GM18508 (cell line): ENCODE results near the gene ZNF536.

Experiments
- ATAC-seq: cut with Tn5 transposase; IDR thresholded peaks from one replicate; pipeline ENCODE4 v1.9.1; 2021; ENCODE audit warnings: moderate number of reproducible peaks; ENCODE audit not compliant: insufficient read depth, unreplicated experiment

The ZNF536 gene

DNA sequence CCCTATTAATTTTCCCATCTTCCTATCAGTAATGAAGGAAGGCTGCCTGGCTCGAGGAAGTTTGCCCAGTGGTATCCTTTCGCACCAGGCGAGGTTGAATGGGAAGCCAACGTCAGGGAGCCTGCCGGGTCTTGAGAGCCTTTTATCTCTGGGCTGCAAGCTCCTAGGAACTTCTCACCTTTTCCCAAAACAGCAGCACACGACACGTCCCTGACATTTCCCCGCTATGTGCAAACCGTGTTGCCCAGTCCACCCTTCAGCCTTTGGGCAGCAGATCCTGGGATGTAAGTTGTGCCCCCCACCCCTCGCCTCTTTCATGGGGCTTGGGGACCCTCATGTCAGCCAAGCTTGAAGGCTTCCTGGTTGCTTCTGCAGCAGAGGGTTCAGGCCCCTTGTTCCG lies 179.1 kb downstream of the ZNF536 start:
- ATAC-seq: no peak

DNA sequence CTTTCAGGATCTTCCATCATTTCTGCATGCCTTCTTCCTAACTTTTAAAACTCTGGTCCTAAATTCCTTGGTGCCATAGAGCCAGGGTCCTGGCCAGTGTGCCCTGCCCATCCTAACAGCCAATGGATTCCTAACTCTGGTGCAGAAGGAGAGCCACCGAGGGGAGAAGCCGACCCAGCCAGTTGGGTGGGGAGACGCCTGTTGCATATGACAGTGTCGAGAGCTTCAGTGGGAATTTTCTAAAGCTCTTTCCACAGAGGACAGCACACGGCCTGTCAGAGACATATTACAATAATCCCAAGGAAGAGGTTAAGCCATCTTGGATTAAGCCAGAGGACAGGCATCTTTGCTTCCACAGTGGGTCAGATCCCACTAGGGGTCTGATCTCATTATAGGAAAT lies 180.4 kb downstream of the ZNF536 start:
- no peak for ATAC-seq

DNA sequence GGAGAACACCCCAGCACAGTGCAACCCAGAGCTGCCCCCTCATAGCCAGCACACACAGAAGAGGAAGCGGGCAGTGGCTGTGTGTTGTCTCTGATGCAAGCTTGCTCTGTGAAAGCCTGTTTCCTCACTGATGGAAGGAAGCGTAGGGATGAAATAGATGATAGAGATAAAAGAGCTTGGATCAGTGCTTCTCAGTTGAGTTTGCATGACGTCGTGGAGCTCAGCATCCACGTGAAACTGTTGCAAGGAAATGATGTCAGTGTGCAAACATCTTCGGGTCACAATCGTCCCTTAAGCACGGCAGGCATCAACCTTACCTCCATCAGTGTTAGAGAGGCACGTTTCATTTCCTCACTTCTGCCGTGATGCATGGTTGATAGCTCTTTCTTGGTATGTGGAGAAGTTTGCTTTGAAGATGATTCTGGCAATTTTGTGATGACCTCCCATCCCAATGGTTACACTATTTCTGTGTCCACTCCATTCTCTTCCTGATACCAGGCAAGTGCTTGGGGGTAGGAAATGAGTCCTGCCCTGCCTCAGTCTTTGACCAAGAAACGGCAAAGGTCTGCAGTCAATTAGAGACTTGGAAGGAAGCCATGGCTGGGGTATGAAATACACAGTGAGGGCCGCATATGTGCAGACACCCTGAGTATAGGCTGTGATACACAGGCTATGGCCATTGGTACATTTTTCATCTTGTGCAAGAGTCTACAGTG lies 183.0 kb downstream of the ZNF536 start:
- no peak for ATAC-seq

DNA sequence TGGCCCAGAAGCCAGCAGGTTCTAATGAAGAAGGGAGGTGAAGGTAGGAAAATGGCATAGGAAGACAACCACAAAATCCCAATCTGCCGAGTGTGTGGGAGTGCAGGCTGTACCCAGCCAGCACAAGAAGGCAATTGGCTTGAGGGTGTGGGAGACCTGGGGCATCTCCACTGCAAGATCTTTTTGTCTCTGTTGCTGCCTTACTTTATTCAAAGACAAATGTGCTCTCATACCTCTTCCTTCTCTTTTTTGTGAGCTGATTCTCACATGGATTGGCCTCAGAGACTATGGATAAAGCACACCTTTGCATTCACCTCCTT lies 183.6 kb downstream of the ZNF536 start:
- no peak for ATAC-seq

DNA sequence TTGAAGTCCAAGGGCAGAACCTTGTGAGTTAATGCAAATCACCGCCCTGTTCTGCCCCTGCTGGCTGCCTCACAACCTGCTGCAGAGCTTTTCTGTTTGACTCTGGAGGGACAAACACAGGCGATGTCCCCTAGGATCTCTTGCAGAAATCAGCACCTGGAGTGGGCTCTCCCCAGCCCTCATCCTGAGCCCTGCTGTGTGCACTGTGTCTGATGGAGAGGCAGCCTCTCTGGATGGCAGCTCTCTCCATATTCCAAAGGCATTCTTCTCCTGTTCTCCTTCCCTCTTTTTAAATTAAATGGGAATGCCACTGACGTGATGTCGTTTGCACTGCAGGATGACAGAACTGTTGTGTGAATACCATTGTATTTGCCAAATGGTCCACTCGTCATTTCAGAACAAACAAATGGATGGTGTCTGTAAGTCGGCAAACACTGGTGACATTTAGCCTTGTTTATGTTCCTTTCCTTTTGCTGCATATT lies 184.1 kb downstream of the ZNF536 start:
- ATAC-seq: no peak

DNA sequence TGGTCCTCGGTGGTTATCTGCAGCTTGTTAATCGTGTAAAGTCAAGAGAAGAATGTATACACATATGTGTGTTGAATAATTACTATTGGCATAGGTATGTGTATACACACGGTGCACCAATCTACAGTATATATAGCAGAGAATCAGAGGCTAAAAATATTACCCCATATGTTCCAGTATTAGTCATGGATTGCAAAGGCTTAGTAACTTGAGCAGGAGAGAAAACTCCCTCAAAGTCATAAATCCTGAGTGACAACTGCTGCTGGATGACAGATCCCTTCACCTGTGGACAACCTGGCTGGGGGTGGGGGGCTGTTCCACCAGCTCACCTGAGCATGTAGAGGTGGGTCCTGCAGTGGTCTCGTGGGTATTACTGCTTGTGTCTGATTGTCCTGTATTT lies 185.0 kb downstream of the ZNF536 start:
- ATAC-seq: no peak

DNA sequence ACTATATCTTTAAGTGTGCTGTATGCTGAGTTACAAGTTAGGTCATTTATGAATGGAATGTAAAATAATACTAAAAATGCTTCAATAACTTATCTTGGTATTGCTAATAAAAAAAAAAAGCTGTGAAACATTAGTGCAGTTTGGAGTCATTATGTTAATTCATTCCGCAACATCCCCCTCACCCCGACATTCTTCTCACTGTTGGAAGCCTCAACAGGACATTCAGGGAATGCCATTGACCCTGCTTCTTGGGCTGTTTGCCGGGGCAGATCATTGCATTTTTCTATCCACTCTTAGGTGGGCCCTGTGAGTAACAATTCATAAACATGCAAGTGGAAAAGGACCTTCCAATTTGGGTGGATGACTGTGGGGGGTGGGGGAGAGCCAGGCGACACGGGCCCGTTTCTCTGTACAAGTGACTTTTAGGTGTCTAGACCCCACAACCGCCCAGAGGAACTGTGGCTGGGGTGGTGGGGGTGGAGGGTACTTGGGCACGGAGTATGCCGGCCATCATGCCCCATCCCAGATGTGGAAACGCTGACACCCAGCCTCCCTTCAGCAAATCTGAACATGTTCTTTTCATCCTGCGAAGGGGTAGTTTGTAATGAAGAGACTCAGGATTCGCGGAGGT lies 185.9 kb downstream of the ZNF536 start:
- ATAC-seq: no peak

DNA sequence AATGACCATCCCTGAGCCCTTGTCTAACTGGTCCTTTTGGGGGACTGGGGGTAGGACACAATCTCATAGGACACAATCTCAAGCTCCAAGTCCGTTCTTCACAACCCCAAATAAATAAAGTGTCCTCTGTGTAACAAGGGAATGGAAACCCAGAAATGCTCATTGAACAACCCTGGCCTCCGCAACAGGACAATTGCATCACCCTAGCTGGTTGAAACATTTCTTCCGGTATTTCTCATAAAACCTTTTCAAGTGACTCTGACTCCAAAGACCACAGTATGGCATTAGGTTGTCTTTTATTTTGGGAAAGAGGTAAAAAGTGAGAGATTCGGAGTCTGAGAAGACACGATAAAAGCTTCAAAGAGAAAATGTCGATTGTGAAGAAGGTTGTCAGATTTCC lies 186.6 kb downstream of the ZNF536 start:
- ATAC-seq: no peak

DNA sequence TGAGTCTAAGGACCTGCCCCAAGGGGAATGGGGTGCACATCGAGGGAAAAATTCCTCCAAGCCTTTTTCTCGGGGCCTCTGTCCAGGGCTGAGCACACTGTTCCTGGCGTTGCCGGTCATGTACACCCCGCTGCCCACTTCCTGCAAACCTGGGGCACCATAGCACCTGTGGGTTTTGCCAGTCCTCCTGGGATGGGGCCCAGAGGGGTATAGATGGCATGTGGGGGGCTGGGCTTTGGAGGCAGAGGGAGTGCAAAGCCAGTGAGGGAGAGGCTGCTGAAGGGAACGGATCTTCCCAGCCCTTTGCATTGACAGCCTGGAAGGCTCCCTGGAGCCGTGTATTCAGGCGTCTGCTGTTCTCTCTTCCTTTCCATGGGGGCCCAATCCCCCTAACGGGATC lies 187.3 kb downstream of the ZNF536 start:
- no peak for ATAC-seq

DNA sequence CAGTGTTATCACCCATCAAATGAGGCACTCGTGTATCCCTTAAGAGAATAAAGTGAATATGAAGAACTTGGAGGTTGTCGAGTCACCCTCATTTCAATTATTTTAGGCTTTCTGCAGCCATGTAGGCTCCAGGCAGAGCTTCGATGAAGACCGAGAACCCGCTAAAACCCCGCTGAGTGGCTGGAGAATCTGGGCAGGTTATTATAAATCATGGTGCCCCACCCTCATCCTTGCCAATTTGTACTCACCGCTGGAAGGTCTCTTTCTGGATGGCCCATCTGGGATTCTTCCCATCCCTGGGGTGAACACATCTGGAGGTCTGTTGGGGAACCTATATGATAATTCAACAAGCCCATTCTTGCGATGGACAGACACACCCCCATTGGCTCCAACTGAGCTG lies 190.8 kb downstream of the ZNF536 start:
- no peak for ATAC-seq

DNA sequence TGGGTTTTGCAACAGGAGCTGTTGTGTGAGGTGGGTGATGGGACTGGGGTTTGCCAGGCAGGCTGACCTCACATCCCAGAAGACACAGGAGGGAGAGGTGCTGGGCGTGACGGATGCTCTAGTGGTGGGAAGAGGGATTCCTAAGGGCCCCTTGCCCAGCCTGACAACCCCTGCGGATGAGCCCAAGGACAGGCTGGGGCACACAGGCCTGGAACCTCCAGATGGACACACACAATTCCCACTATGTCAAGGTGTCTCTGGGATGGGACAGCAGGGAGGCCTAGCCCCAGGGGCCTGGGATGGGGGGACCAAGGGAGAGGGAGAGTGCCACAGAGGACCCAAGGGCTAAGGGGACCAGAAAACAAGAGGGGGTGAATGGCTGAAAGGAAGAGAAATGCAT lies 191.5 kb downstream of the ZNF536 start:
- ATAC-seq: no peak

DNA sequence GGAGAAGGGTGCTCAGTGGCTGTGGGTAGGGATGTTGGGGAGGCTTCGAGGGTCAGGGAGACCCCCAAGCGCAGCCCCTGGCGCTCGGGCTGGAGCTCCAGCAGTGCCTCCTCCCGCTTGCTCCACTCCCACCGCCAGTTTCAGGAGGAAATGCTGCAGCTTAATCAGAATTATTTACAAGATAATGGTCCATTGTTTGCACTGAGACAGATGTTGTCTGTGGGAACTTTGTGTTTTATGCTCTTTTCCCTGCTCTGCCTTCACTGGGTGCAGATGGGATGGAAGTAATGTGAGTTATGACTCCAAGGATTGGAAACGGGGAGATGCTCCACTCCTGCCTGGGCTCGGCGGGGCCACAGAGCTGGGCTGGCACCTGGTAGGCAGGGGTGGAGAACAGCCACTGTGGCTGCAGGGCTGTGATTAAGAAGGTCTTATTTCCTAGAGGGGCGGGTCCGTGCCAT lies 192.4 kb downstream of the ZNF536 start:
- no peak for ATAC-seq

DNA sequence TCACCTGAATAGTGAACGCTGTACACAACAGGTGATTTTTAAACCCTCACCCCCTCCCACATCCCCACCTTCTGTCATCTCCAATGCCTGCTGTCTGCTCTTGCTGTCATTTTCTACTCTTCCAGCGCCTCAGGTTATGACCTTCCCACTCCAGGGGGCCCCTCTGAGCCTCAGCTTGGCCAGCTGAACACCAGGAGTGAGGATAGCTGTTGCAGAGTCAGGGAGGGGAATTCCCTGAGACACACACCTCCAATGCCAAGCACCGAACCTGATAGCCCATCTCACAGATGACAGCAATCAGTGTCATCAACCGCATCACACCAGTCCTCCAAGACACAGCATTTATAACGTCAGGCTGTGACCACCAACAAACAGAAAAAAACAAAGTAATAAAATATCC lies 193.5 kb downstream of the ZNF536 start:
- no peak for ATAC-seq

DNA sequence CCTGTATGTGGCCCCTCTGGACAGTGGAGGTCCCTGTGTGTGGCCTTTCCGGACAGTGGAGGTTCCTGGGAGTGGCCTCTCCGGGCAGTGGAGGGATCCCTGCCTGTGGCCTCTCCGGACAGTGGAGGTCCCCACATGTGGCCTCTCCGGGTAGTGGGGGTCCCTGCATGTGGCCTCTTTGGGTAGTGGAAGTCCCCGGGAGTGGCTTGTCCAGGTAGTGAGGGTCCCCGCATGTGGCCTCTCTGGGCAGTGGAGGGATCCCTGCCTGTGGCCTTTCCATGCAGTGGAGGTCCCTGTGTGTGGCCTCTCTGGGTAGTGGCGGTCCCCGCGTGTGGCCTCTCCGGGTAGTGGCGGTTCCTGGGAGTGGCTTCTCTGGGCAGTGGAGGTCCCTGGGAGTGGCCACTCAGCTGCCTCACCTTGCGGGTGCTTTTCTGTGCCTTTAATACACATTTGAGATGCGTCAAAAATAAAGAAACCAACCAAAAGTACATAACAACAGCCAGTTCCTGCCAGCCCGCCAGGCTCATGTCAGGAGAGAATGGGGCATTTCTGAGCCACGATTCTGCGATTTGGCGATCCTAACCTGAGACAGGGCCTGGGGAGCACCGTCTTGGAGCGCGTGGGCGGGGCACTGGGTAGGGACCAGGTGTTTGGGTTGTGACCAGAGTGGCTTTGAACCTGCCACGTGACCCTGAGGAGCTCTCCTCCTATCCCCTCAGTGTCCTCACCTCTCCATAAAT lies 194.7 kb downstream of the ZNF536 start:
- ATAC-seq: no peak

DNA sequence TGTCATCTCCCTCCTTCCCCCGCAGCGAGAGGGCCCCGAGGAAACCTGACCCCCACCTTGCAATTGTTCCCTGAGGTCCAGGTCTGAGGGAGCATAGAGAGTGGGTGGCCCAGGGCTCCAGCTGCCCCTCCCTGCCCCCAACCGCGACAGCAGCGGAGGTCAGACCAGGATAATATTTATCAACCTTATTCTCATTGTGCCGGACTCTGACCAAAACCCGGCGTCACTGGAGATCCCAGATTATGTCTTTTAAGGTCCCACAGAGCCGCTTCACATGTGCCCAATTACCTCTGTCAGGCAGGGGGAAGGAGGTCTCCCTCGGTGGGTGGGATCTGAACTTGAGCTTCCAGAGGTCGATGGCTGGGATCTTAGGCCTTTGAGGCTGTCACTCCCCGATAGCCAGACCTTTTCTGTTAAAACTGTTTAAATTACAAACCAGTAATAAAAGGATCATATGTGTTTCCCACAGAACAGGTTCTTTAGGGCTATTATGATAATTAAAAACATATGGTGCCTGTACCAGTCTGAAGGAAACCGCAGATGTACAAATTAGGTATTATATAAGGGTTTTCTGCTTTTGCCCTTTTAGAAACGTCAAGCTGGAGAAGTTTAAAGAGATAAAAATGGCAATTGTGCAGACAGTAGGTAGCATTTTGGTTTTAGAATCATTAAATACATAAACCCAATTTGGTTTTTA lies 195.5 kb downstream of the ZNF536 start:
- no peak for ATAC-seq

DNA sequence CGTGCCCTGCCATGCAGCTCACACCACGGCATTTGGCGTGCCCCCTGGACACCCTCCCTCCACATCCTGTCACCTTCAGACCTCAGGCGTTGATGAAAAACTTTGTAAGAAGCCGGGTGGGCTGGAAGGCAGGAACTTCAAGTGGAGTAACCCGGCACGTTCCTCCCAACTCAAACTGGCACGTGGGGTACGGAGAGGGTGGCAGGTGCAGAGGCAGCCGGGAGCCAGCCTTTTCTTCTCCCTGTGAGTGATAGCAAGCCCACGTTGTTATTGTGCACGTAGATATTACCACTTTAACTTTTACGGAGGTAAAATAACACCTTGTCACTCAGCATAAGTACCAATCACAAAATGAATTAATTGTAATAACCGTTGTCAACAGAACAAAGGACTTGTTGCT lies 198.0 kb downstream of the ZNF536 start:
- ATAC-seq: no peak

DNA sequence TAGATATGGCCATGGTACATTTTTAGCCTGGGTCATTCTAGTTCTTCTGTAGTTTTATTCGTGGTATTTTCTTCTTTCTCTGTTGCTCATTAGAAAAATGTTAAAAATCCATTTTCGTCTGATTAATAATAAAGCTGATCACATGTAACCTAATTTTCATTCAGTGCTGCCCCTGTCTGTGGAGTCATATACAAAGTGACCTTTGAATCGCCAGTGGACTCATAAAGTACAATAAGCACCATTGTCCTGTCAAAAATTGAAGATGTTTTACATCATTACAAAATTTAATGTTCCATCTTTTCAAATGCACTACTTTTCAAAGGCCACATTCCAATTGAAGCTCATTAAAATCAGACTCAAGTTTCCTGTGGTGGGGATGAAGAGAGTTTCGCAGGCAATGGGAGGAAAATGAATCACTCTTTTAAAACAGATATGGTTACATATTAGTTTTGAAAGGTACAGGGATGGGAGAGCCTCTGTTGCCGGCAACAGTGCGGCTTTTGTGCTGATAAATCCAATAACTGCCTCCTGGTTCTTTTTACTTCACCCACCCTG lies 205.4 kb downstream of the ZNF536 start:
- ATAC-seq: no peak

DNA sequence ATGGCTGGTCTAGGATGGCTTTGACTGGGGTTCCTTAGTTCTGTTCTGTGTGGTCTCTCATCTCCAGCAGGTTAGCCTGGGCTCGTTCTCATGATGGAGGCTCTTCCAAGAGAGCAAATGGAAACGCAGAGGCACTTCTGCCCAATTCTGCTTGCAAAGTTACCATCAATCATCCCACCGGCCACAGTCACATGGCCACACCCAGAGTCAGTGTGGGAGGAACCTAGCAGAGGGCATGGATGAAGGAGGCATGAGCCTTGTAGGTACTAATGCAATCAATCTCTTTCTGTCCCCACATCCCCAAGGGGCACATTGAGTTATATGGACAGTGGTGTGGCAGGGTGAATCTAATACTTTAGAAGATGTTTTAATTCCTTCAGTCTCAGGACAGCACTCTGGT lies 207.2 kb downstream of the ZNF536 start:
- ATAC-seq: no peak

DNA sequence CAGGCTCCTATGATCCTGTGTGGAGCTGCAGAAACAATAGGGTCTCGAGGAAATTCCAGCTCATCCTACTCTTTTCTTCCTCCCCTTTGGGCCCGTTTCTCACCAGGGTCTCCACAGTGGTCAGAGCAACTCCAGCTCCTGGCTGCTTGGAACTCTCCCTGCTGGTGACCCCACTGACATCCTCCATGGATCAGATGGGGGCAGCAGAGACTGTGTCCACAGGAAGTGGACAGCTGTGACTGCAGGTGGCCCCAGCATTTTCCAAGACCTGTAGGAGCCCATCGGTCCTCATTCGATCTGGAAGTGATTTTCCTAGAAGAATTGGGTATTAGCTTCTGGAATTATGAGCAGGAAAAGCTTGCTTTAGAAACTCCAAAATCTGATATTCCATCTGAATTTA lies 208.5 kb downstream of the ZNF536 start:
- ATAC-seq: no peak

DNA sequence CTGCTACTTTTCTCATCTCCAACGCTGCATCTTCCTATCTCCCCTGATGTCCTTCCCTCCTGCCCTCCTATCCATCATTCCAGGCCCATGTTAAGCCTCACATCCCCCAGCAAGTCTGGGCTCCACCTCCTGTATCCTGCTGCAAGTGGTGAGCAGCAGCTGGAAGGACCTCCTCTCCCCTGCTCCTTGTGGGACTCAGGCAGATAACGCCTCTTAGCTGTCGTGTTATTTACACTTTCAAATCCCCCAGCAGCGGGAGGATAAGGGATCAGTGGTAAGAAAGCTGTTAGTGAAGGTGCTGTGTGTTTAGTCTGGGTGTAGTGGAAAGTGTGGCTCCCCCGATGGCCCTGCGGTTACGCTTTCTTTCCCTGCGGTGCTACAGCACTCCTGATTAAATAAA lies 211.9 kb downstream of the ZNF536 start:
- no peak for ATAC-seq

DNA sequence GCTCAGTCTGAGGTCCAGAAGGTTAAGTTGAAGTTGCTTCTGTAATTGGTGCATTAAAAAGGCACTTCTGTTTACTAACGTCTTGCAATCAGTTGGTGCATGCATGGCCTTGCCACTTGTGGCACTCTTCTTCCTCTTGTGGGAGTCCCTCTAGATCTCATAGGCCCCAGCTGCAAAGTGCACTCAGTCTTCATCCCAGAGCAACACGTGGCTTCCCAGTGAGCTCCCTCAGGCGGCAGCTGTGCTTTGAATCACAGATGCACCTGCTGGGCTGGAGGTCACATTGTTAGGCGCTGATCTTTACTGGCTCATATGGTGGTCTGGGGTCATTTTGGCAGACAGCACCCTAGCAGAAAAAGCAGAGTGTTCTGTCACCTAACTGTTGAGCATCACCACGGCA lies 215.7 kb downstream of the ZNF536 start:
- no peak for ATAC-seq
